GM19023 (cell line): ENCODE data around the gene PRDM10.

Experiments
- ATAC-seq: cut with Tn5 transposase; IDR thresholded peaks from one replicate; pipeline ENCODE4 v1.9.1; 2021; ENCODE audit warnings: mild to moderate bottlenecking, moderate library complexity; ENCODE audit not compliant: unreplicated experiment

Gene PRDM10

DNA sequence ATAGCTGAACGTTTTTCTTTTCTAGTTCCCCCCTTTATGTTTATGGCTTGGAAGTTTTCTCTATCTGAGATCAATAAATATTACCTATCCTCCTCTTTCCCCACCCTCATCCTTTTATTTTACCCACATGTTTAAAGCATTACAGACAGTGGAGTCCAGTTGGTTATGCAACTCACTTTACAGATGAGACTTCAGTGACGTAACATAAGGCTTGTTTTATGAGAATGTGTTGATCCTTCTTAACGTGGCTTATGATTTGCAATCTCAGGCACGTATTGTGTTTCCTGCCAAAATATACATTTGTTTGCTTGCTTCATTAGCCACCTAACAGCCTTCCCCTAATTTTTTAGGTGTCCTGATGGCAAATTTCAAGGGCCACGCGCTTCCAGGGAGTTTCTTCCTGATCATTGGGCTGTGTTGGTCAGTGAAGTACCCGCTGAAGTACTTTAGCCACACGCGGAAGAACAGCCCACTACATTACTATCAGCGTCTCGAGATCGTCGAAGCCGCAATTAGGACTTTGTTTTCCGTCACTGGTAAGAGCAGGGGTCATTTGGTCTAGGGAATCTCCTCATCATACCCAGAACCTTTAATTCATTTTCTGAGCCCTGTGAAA, 150.4 kb downstream of the PRDM10 start:
- no peak for ATAC-seq
